Measurements from ENCODE around the gene JAK2.

DNA sequence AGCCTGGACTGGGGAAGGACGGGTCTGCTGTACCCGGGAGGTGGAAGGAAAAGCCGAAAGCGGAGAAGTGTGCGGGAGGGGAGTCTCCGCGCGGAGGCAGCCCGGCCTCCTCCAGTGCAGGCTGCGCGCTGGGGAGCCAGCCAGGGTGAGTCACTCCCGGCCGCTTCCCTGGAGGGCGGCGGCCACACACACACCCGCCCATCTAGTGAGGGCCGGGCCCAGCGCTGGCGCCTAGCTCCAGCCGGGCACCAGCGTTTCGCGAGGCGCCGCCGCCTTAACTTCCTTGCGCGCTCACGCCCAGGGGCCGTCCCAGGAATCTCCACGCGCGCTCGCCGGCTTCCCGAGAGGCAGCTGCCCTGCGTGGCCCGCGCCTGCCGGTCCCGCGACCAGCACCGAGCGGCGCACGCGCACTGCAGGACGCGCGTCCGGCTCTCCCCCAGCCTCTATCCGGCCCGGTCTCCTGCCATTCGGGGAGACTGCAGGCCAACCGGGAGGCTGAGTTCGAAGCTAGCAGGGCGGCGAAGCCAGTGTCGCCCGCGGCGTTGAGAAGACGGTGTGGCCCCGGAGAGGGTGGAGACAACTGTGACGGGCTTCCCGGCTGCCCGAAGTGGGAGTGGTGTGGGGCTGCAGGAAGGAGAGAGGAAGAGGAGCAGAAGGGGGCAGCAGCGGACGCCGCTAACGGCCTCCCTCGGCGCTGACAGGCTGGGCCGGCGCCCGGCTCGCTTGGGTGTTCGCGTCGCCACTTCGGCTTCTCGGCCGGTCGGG lies at the start of gene JAK2:
- no peak for TF ChIP-seq ZNF70 (CRISPR knock-in tag; IDR thresholded peaks at IDR 0.05)
- TF ChIP-seq TCF4 (CRISPR knock-in tag; IDR thresholded peaks at IDR 0.05; ENCODE audit: borderline replicate concordance): no peak
- TF ChIP-seq, protein P1, sequence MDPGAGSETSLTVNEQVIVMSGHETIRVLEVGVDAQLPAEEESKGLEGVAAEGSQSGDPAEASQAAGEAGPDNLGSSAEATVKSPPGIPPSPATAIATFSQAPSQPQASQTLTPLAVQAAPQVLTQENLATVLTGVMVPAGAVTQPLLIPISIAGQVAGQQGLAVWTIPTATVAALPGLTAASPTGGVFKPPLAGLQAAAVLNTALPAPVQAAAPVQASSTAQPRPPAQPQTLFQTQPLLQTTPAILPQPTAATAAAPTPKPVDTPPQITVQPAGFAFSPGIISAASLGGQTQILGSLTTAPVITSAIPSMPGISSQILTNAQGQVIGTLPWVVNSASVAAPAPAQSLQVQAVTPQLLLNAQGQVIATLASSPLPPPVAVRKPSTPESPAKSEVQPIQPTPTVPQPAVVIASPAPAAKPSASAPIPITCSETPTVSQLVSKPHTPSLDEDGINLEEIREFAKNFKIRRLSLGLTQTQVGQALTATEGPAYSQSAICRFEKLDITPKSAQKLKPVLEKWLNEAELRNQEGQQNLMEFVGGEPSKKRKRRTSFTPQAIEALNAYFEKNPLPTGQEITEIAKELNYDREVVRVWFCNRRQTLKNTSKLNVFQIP (CRISPR knock-in tag; IDR thresholded peaks at IDR 0.05; ENCODE audit: borderline replicate concordance, low read depth): no peak
- TF ChIP-seq ZC3H10 (CRISPR knock-in tag; IDR thresholded peaks at IDR 0.05): no peak
- TF ChIP-seq CSDC2 (CRISPR knock-in tag; IDR thresholded peaks at IDR 0.05): no peak
- no peak for TF ChIP-seq ISL1 (CRISPR knock-in tag; IDR thresholded peaks at IDR 0.05)
- no peak for TF ChIP-seq RARB (CRISPR knock-in tag; IDR thresholded peaks at IDR 0.05)
- no peak for TF ChIP-seq ZFP30 (CRISPR knock-in tag; IDR thresholded peaks at IDR 0.05)
- TF ChIP-seq, protein P2, sequence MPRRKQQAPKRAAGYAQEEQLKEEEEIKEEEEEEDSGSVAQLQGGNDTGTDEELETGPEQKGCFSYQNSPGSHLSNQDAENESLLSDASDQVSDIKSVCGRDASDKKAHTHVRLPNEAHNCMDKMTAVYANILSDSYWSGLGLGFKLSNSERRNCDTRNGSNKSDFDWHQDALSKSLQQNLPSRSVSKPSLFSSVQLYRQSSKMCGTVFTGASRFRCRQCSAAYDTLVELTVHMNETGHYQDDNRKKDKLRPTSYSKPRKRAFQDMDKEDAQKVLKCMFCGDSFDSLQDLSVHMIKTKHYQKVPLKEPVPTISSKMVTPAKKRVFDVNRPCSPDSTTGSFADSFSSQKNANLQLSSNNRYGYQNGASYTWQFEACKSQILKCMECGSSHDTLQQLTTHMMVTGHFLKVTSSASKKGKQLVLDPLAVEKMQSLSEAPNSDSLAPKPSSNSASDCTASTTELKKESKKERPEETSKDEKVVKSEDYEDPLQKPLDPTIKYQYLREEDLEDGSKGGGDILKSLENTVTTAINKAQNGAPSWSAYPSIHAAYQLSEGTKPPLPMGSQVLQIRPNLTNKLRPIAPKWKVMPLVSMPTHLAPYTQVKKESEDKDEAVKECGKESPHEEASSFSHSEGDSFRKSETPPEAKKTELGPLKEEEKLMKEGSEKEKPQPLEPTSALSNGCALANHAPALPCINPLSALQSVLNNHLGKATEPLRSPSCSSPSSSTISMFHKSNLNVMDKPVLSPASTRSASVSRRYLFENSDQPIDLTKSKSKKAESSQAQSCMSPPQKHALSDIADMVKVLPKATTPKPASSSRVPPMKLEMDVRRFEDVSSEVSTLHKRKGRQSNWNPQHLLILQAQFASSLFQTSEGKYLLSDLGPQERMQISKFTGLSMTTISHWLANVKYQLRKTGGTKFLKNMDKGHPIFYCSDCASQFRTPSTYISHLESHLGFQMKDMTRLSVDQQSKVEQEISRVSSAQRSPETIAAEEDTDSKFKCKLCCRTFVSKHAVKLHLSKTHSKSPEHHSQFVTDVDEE (CRISPR knock-in tag; IDR thresholded peaks at IDR 0.05): 0 out of 2 replicates have a peak, but pooled peaks have one; percentile 19
